Type B pancreatic cell (in vitro differentiated cells): ENCODE measurements around the gene RAMP3. TPM values are rescaled to one million over a fixed set of nuclear protein-coding genes. Genes with fewer than 3 reads are reported as not detected.

Source experiments
- DNase-seq: peaks from one replicate; pipeline ENCODE4 v3.0.0; 2021; ENCODE audit warnings: mixed read lengths; ENCODE audit not compliant: unreplicated experiment; ENCODE audit errors: extremely low spot score
- H3K27ac Mint-ChIP-seq: 2 replicates; pipeline ENCODE4 v1.8.0; 2021; ENCODE audit warnings: mild to moderate bottlenecking, mixed read lengths
- H3K27me3 Mint-ChIP-seq: 2 replicates; pipeline ENCODE4 v1.8.0; 2021; ENCODE audit warnings: mixed read lengths
- H3K36me3 Mint-ChIP-seq: 2 replicates; pipeline ENCODE4 v1.8.0; 2021; ENCODE audit warnings: mixed read lengths
- H3K4me1 Mint-ChIP-seq: one replicate; pipeline ENCODE4 v1.8.0; 2021; ENCODE audit warnings: mixed read lengths; ENCODE audit not compliant: unreplicated experiment
- H3K4me3 Mint-ChIP-seq: 2 replicates; pipeline ENCODE4 v1.8.0; 2021; ENCODE audit warnings: mild to moderate bottlenecking, mixed read lengths
- H3K9me3 Mint-ChIP-seq: 2 replicates; pipeline ENCODE4 v1.8.0; 2021; ENCODE audit warnings: mixed read lengths
- total RNA-seq: library from RNA; stranded (reverse); gene quantifications from 2 replicates; pipeline ENCODE4 v1.2.1, GENCODE V29; 2021; ENCODE audit warnings: low replicate concordance
- TF ChIP-seq, protein P1 (sequence below): fragments of 200-600 bp; sonication (generic); conservative IDR thresholded peaks from 2 replicates; pipeline ENCODE4 v1.5.0; 2021; ENCODE audit warnings: antibody characterized with exemption, mild to moderate bottlenecking

The RAMP3 gene
- total RNA-seq, 1 donor from 2014 or later = 0.70 TPM

DNA sequence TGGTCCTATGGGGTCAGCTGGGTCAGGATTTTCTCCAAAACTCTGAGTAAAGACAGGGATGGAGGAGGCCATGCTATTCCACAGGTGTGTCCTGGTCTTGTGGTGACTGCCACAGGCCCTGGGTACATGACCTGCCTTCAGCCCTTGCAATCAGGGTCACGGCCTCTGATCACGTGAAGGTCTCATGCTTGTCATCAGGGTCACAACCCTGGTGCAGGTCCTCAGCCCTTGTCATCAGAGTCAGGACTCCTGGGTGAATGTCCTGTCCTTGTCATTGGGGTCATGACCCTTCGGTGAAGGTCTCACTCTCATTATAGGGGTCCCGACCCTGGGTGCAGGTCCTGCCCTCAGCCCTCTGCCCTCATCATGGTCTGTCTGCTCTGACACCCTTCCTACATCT is 24.2 kb upstream of the RAMP3 start:
- Mint-ChIP-seq H3K36me3 (no peaks in the 10 kb centered on the region), H3K9me3 (no peaks in the 10 kb centered on the region), H3K27me3 (no peaks in the 10 kb centered on the region), H3K27ac (no peak overlapping the region), H3K4me3 (no peak overlapping the region), H3K4me1 (peaks cover 5% of the 10 kb centered on the region)
- no peak for DNase-seq
- TF ChIP-seq, protein P1, sequence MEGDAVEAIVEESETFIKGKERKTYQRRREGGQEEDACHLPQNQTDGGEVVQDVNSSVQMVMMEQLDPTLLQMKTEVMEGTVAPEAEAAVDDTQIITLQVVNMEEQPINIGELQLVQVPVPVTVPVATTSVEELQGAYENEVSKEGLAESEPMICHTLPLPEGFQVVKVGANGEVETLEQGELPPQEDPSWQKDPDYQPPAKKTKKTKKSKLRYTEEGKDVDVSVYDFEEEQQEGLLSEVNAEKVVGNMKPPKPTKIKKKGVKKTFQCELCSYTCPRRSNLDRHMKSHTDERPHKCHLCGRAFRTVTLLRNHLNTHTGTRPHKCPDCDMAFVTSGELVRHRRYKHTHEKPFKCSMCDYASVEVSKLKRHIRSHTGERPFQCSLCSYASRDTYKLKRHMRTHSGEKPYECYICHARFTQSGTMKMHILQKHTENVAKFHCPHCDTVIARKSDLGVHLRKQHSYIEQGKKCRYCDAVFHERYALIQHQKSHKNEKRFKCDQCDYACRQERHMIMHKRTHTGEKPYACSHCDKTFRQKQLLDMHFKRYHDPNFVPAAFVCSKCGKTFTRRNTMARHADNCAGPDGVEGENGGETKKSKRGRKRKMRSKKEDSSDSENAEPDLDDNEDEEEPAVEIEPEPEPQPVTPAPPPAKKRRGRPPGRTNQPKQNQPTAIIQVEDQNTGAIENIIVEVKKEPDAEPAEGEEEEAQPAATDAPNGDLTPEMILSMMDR = no peak

DNA sequence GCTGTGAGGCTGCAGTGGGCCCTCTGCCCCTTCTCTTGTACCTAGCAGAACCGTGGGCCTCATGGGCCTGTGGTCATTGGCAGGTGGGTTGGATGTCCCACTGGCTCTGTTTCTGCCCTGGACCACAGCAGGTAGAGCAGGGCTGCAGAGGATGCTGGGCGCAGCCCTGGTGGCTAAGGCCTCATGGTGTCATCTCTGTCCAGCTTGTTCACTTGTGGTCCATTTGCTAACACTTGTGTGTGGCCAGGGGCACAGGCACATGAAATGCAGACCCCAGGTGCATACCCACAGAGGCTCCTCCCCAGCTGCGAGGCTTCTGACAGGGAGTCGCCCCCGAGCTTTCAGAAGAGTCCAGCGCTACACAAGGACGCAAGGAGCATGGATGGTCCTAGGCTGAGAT is 23.7 kb upstream of the RAMP3 start:
- Mint-ChIP-seq H3K36me3 (no peaks in the 10 kb centered on the region), H3K9me3 (no peaks in the 10 kb centered on the region), H3K27ac (no peak overlapping the region), H3K4me1 (peaks cover 5% of the 10 kb centered on the region), H3K27me3 (no peaks in the 10 kb centered on the region), H3K4me3 (no peak overlapping the region)
- no peak for DNase-seq
- TF ChIP-seq, protein P1 = no peak

DNA sequence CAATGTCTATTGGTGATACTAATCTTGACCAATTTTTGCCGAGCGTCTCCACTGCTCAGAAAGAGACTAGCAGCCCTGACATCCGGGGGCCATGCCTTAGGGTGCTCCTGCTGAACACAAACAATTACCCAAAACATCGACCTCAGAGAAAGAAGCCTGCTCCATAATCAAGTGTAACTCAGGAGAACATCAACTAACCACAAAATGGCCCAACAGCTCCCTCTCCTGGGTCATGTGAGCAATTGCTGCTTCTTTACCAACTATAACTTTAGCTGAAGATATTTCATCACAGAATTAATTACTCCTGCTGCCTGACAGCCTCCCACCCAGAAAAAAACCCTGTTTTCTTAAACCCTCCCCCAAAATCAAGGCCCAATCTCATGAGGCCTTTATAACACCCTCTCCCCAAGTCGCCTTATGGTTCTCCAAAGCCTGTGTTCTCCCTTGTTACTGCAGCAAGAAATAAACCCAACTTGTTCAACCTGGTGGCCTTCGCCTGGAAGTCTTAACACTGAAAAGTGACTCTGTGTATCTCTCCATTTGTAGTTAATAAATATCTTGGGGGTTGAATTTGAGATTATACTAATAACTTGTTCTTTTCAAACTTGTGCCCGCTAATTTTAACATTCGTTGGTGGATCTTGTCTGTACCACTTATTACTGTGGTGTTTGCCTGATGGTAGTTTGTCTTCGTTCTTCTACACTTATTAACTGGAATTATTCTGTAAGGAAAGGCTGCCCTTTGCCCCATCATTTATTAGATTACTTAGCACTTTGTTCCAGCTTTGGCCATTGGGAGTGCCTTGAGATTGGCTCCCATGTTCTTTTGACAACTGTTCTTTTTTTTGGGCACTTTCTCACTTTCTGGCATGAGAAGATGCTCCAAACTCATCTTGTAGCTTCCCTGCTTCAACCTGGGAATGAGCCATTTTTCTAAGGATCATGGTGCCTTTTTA is 21.2 kb upstream of the RAMP3 start:
- Mint-ChIP-seq H3K4me3 (no peak overlapping the region), H3K9me3 (no peaks in the 10 kb centered on the region), H3K27me3 (peaks cover 9% of the 10 kb centered on the region), H3K4me1 (peaks cover 5% of the 10 kb centered on the region), H3K36me3 (no peaks in the 10 kb centered on the region), H3K27ac (peak overlapping the region; percentile 18)
- TF ChIP-seq, protein P1 = peak; percentile 93
- DNase-seq = no peak

DNA sequence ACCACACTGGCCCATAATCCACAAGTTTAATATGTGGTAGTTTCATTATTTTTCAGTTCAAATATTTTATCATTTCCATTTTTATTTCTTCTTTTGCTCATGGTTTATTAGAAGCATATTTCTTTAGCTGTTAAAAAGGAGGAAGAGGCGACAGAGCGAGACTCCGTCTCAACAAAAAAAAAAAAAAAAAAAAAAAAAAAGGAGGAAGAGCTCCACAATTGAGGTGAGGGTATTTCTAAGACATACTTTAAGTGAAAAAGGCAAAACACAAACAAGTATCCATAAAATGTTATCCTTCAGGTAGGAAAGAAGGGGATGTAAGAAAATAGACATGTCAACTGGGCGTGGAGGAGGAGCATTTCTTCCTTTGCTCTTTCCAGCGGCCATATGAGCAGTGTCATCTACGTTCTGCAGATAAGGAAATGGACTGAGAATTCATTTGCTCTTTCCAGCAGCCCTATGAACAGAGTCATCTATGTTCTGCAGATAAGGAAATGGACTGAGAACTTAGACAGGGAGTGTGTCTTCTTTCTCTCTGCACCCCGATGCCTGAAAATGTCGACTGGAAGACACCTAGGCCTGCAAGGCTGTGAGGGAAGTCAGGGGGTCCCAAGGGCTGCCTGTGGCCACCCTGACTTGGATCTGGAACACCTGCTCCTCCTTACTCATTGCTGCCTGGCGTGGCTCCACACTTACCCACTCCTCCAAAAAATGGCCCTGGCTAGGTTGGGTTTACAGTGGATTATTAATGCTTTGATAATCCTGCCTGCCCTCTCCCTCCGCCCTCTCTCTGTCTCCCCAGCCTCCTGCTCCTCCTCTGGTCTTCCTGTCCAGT is 18.9 kb upstream of the RAMP3 start:
- H3K27me3 Mint-ChIP-seq = peaks cover 11% of the 10 kb centered on the region
- H3K36me3 Mint-ChIP-seq = no peaks in the 10 kb centered on the region
- peaks cover 5% of the 10 kb centered on the region for H3K4me1 Mint-ChIP-seq
- DNase-seq = no peak
- TF ChIP-seq, protein P1 = no peak
- H3K27ac Mint-ChIP-seq = no peak overlapping the region
- no peaks in the 10 kb centered on the region for H3K9me3 Mint-ChIP-seq
- no peak overlapping the region for H3K4me3 Mint-ChIP-seq

DNA sequence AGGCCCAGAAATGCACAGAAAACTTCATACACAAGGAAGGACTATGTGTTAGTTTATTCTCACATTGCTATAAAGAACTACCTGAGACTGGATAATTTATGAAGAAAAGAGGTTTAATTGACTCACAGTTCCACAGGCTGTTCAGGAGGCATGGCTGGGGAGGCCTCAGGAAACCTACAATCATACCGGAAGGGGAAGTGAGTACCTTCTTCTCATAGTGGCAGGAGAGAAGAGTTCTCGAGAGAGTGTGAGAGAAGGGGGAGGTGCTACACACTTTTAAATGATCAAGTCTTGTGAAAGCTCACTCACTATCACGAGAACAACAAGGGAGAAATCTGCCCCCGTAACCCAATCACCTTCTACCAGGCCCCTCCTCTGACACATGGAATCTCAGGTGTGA is 16.8 kb upstream of the RAMP3 start:
- TF ChIP-seq, protein P1 = no peak
- no peak overlapping the region for H3K4me3 Mint-ChIP-seq
- no peak for DNase-seq
- no peaks in the 10 kb centered on the region for H3K9me3 Mint-ChIP-seq
- peaks cover 5% of the 10 kb centered on the region for H3K4me1 Mint-ChIP-seq
- H3K27me3 Mint-ChIP-seq = peaks cover 17% of the 10 kb centered on the region
- H3K27ac Mint-ChIP-seq = no peak overlapping the region
- no peaks in the 10 kb centered on the region for H3K36me3 Mint-ChIP-seq
